GM18499 (cell line): ENCODE measurements around the gene PIM3.

Experiments used
- ATAC-seq: cut with Tn5 transposase; IDR thresholded peaks from one replicate; pipeline ENCODE4 v1.9.1; 2021; ENCODE audit warnings: moderate number of reproducible peaks; ENCODE audit not compliant: insufficient read depth, unreplicated experiment

PIM3 gene

GRCh38 chr22:49960159-49961004 is at the start of gene PIM3:
TSS of gene PIM3 (plus strand) at chr22:49960772. CDS start at chr22:49960948, 176 bp downstream.
- ATAC-seq: peak; percentile 41

- no peak for ATAC-seq
Observed at GRCh38 chr22:49911881-49912625, 48.5 kb upstream of the PIM3 start.

GRCh38 chr22:49913026-49913425 is 47.5 kb upstream of the PIM3 start:
- no peak for ATAC-seq

- no peak for ATAC-seq
Observed at GRCh38 chr22:49913446-49913845, 47.1 kb upstream of the PIM3 start.

GRCh38 chr22:49914256-49914655 is 46.3 kb upstream of the PIM3 start:
- ATAC-seq: no peak

- no peak for ATAC-seq
Observed at GRCh38 chr22:49915610-49916009, 45.0 kb upstream of the PIM3 start.

GRCh38 chr22:49916831-49917230 is 43.7 kb upstream of the PIM3 start:
- ATAC-seq: no peak

GRCh38 chr22:49917974-49918910 is 42.3 kb upstream of the PIM3 start, which contains the start of the genes ALG12 and CRELD2:
TSS of gene ALG12 (minus strand) at chr22:49918438. CDS start at chr22:49913765, 4,673 bp downstream.
TSS of gene CRELD2 (plus strand) at chr22:49918634. CDS start at chr22:49918770, 136 bp downstream.
- peak; percentile 52 for ATAC-seq

GRCh38 chr22:49918911-49919881 is 41.4 kb upstream of the PIM3 start:
- no peak for ATAC-seq

GRCh38 chr22:49920859-49921258 is 39.7 kb upstream of the PIM3 start:
- no peak for ATAC-seq

- no peak for ATAC-seq
Observed at GRCh38 chr22:49921508-49922278, 38.9 kb upstream of the PIM3 start.

GRCh38 chr22:49922484-49922883 is 38.1 kb upstream of the PIM3 start:
- no peak for ATAC-seq

- ATAC-seq: no peak
Observed at GRCh38 chr22:49922926-49923325, 37.6 kb upstream of the PIM3 start.

- no peak for ATAC-seq
Observed at GRCh38 chr22:49923445-49923844, 37.1 kb upstream of the PIM3 start.

GRCh38 chr22:49924113-49924833 is 36.3 kb upstream of the PIM3 start:
- no peak for ATAC-seq

- no peak for ATAC-seq
Observed at GRCh38 chr22:49925525-49926128, 34.9 kb upstream of the PIM3 start.

- ATAC-seq: no peak
Observed at GRCh38 chr22:49926916-49927315, 33.7 kb upstream of the PIM3 start.
